Left lung (tissue), 10 donors: ENCODE results near the gene SLC6A17. TPM values are rescaled to one million over a fixed set of nuclear protein-coding genes. Genes with fewer than 3 reads are reported as not detected.

Experiments used
- ATAC-seq: fragments of 200-7000 bp; cut with Tn5 transposase; one replicate; pipeline ENCODE4 v1.9.1; 2020; ENCODE audit warnings: moderate library complexity
- DNase-seq, 4 donors: peaks; one replicate each; pipeline ENCODE4 v3.0.0-alpha.2; 2013 to 2020
- H3K27ac ChIP-seq, 2 donors: fragments of 200-600 bp; sonication (generic) in 1 of 2; one replicate each; pipeline versions ENCODE4 v1.5.0 to v1.8.0; 2020 to 2021
- H3K27me3 ChIP-seq, 2 donors: fragments of 200-600 bp; sonication (generic) in 1 of 2; one replicate each; pipeline versions ENCODE4 v1.5.0 to v1.8.0; 2020 to 2021
- H3K36me3 ChIP-seq, 2 donors: fragments of 200-600 bp; sonication (generic) in 1 of 2; one replicate each; pipeline versions ENCODE4 v1.5.0 to v1.8.0; 2020 to 2021
- H3K4me1 ChIP-seq, 2 donors: fragments of 200-600 bp; one replicate each; pipeline ENCODE4 v1.8.0; 2021
- H3K4me3 ChIP-seq, 2 donors: fragments of 200-600 bp; sonication (generic) in 1 of 2; one replicate each; pipeline versions ENCODE4 v1.5.0 to v1.8.0; 2020 to 2021; ENCODE audit warnings: mild to moderate bottlenecking in 1 of 2
- H3K9me3 ChIP-seq, 2 donors: fragments of 200-600 bp; sonication (generic) in 1 of 2; one replicate each; pipeline versions ENCODE4 v1.5.0 to v1.8.0; 2020 to 2021
- intact Hi-C, 2 donors: fragments of 100-400 bp; cut with DNase I; formaldehyde crosslinking; loops; one replicate each; pipeline versions ENCODE4 v1.11.2 to v1.14.2; 2022
- polyA plus RNA-seq, 6 donors: library from polyadenylated mRNA; unstranded; fragments of 120-200 nt; gene quantifications; one replicate each; pipeline ENCODE4 v1.2.1, GENCODE V29; 2013; ENCODE audit not compliant: insufficient read length in 6 of 6
- total RNA-seq, 2 donors: library from RNA; stranded (reverse); fragmentation: NEBNext Ultra II Directional; extraction: Animal tissue kit (Norgen Biotek cat#: 25700); gene quantifications; one replicate each; pipeline ENCODE4 v1.2.1, GENCODE V29; 2021
- TF ChIP-seq, protein P1 (sequence below), 2 donors: fragments of 200-600 bp; sonication (generic) in 1 of 2; IDR thresholded peaks; one replicate each; pipeline versions ENCODE4 v1.5.0 to v1.8.0; 2021; ENCODE audit warnings: antibody characterized with exemption in 2 of 2
- donor health status: DM: no; HTN: yes; CAD: no.
- donor health status: DM: no; HTN: no; CAD: no.

Gene SLC6A17
- total and polyA plus RNA-seq, 8 donors, result 0.03 to 0.13 (median 0.04) TPM; not detected in 1

DNA sequence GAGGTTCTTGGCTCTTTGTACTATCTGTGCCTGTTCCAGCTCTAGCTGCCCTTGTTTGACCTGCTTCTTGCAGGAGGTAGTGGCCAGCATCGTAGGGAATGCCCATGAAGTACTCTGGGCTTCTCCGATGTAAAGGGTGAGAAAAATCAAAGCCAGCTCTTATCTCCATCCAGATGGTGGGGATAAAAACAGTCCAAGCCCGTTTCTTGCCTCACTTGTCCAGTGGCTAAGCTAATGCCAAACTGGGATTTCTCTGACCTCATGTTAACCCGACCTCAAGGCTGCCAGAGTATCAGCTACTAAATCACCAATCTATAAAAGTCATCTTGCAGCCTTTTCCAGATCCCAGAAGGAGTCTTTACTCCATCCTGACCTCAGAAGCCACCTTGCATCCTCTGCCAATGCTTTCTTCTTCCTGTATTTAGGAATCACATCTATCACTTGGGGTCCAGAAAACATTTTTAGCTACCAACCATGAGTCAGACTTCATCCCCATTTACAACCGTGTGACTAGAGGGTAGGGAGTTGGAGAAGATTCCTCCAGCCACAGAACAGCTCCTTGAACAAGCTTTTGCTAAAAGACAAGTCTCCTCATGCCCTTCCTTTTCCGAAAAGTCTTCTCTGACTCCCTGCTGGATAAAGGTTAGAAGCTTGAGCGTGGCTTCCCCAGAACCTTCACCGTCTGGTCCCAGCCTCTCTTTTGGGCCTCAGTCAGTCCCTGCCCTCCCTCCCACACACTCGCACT, 95.8 kb downstream of the SLC6A17 start:
- ATAC-seq, result no peak
- Histone ChIP-seq H3K4me3 (no peak overlapping the region), H3K27me3 (no peaks in the 10 kb centered on the region), H3K4me1 (peaks cover 0 to 9% of the 10 kb centered on the region in 2 donors), H3K27ac (no peak overlapping the region), H3K9me3 (no peaks in the 10 kb centered on the region), H3K36me3 (no peaks in the 10 kb centered on the region)
- intact Hi-C loops, result no loop called here
- DNase-seq, result no peak
- TF ChIP-seq, protein P1, sequence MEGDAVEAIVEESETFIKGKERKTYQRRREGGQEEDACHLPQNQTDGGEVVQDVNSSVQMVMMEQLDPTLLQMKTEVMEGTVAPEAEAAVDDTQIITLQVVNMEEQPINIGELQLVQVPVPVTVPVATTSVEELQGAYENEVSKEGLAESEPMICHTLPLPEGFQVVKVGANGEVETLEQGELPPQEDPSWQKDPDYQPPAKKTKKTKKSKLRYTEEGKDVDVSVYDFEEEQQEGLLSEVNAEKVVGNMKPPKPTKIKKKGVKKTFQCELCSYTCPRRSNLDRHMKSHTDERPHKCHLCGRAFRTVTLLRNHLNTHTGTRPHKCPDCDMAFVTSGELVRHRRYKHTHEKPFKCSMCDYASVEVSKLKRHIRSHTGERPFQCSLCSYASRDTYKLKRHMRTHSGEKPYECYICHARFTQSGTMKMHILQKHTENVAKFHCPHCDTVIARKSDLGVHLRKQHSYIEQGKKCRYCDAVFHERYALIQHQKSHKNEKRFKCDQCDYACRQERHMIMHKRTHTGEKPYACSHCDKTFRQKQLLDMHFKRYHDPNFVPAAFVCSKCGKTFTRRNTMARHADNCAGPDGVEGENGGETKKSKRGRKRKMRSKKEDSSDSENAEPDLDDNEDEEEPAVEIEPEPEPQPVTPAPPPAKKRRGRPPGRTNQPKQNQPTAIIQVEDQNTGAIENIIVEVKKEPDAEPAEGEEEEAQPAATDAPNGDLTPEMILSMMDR (IDR thresholded peaks at IDR 0.05), result no peak

DNA sequence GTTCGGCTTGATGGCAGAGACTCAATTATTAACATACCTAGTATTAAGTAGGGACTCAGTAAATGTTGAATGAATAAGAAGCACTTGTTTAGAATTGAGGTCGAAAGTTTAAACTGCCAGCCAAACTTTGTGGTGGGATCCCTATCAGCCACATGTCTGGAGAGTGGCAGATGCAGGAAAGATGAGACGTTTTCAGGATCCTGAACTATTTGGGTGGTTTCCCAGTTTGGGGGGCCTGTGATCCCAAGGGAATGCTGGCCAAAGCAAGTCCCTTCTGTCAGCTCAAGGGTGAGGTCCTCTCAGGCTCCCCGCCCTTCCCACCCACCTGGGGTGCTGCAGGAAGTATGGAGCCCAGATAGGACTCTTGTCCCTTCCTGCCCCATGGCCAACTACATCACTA, 98.5 kb downstream of the SLC6A17 start:
- TF ChIP-seq, protein P1 (IDR thresholded peaks at IDR 0.05), result no peak
- ATAC-seq, result no peak
- no peak overlapping the region for H3K4me3 ChIP-seq
- H3K36me3 ChIP-seq, result no peaks in the 10 kb centered on the region
- intact Hi-C loops, result no loop called here
- peaks cover 0 to 2% of the 10 kb centered on the region in 2 donors for H3K4me1 ChIP-seq
- DNase-seq, result no peak
- H3K27ac ChIP-seq, result no peak overlapping the region
- H3K27me3 ChIP-seq, result no peaks in the 10 kb centered on the region
- no peaks in the 10 kb centered on the region for H3K9me3 ChIP-seq

DNA sequence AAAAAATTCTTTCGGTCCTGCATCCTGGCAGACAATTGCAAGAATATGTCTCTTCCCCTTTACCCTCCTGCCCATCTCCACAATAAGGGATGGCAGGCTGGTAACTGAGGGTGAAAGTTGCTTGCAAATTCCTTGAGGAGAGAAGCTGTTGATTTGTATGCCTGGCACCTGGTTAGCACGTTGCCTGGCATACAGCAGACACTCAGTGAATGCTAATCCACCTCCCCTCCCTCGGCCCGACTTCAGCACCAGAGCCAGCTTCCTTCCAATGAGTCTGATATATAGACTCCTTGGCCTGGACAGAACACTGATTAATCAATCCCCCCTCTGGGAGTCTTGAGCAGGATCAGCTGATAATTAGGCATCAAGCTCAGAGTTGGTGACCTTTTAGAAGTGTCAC, 99.0 kb downstream of the SLC6A17 start:
- TF ChIP-seq, protein P1 (IDR thresholded peaks at IDR 0.05), result no peak
- H3K4me1 ChIP-seq, result no peaks in the 10 kb centered on the region
- DNase-seq (no peak), ATAC-seq (no peak)
- H3K4me3 ChIP-seq, result no peak overlapping the region
- no peaks in the 10 kb centered on the region for H3K27me3 ChIP-seq
- intact Hi-C loops, result no loop called here
- no peaks in the 10 kb centered on the region for H3K9me3 ChIP-seq
- no peaks in the 10 kb centered on the region for H3K36me3 ChIP-seq
- no peak overlapping the region for H3K27ac ChIP-seq

DNA sequence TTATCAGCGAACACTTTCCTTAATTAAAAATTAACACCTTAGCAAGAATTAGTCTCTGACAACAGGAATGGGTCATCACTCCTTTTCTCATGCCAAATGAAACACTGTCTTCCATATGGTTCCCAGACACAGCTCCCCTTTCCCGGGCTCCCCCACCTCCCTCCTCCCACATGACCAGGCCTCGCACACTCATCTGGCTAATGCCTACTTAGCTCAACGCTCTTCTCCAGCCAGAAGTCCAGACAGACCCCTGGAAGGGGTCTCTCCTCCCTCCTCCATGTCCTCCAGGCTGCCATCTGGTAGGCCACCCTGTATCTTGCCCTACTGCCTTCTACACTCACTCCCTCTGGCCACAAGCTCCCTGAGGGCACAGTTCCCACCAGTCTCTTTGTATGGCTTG, 99.7 kb downstream of the SLC6A17 start:
- no peaks in the 10 kb centered on the region for H3K4me1 ChIP-seq
- H3K36me3 ChIP-seq, result no peaks in the 10 kb centered on the region
- DNase-seq (no peak), ATAC-seq (no peak)
- H3K9me3 ChIP-seq, result no peaks in the 10 kb centered on the region
- H3K27ac ChIP-seq, result no peak overlapping the region
- no peak overlapping the region for H3K4me3 ChIP-seq
- intact Hi-C loops, result no loop called here
- no peaks in the 10 kb centered on the region for H3K27me3 ChIP-seq
- TF ChIP-seq, protein P1 (IDR thresholded peaks at IDR 0.05), result no peak

DNA sequence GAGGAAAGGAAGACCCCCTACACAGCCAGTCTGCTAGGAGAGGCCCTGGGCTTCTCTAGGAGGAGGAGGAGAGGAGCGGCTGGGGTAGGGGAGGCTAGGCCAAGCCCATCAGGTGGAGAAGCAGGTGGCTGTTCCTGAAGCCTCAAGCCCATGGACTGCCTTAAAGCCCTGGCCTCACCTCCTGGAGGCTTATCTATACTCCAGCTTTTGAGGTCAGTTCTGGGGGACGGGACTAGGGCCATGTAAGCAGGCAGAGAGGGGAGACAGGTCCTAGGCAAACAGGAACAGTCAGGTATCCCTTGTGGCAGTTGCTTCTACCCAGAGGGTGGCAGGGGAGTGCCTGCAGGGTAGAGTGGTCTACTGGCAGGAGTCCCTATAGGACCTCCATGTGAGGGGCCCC, 100.5 kb downstream of the SLC6A17 start:
- intact Hi-C loops, result no loop called here
- TF ChIP-seq, protein P1 (IDR thresholded peaks at IDR 0.05), result no peak
- ATAC-seq, result no peak
- no peaks in the 10 kb centered on the region for H3K9me3 ChIP-seq
- H3K27me3 ChIP-seq, result no peaks in the 10 kb centered on the region
- H3K4me3 ChIP-seq, result no peak overlapping the region
- no peak overlapping the region for H3K27ac ChIP-seq
- no peaks in the 10 kb centered on the region for H3K4me1 ChIP-seq
- no peaks in the 10 kb centered on the region for H3K36me3 ChIP-seq
- DNase-seq, result no peak

Other genes starting within 250 kb of the SLC6A17 start
- 10 to 100 TPM; 45.7 to 68.0 TPM for gene CSF1, start 239.6 kb upstream of the SLC6A17 start, total RNA-seq
- gene CSF1, start 239.6 kb upstream of the SLC6A17 start, polyA plus RNA-seq, result 10 to 100 TPM in 2 of 6 donors, 1 to 10 TPM in 4; 6.9 to 12.8 (median 9.1) TPM
- 100 to 1,000 TPM in 1 of 2 donors, 10 to 100 TPM in 1; 79.3 to 116 TPM for gene AHCYL1, start 165.7 kb upstream of the SLC6A17 start, total RNA-seq
- 10 to 100 TPM; 73.3 to 92.6 (median 83.9) TPM for gene AHCYL1, start 165.7 kb upstream of the SLC6A17 start, polyA plus RNA-seq
- gene STRIP1, start 115.9 kb upstream of the SLC6A17 start, total RNA-seq, result 10 to 100 TPM; 32.7 to 33.9 TPM
- gene STRIP1, start 115.9 kb upstream of the SLC6A17 start, polyA plus RNA-seq, result 10 to 100 TPM; 50.5 to 59.7 (median 53.1) TPM
- not detected for gene ALX3, start 79.8 kb upstream of the SLC6A17 start, total RNA-seq
- not detected for gene ALX3, start 79.8 kb upstream of the SLC6A17 start, polyA plus RNA-seq
- gene UBL4B, start 38.1 kb upstream of the SLC6A17 start, total RNA-seq, result not detected
- not detected for gene UBL4B, start 38.1 kb upstream of the SLC6A17 start, polyA plus RNA-seq
- gene KCNC4, start 59.8 kb downstream of the SLC6A17 start, total RNA-seq, result 1 to 10 TPM; 7.7 to 9.4 TPM
- gene KCNC4, start 59.8 kb downstream of the SLC6A17 start, polyA plus RNA-seq, result 10 to 100 TPM in 4 of 6 donors, 1 to 10 TPM in 2; 8.5 to 16.3 (median 11.3) TPM
- gene RBM15, start 188.9 kb downstream of the SLC6A17 start, total RNA-seq, result 10 to 100 TPM; 20.6 to 24.3 TPM
- 10 to 100 TPM; 10.9 to 13.5 (median 12.7) TPM for gene RBM15, start 188.9 kb downstream of the SLC6A17 start, polyA plus RNA-seq
- gene SLC16A4, start 240.5 kb downstream of the SLC6A17 start, total RNA-seq, result 10 to 100 TPM; 12.0 to 40.5 TPM
- 1 to 10 TPM; 6.1 to 8.2 (median 7.5) TPM for gene SLC16A4, start 240.5 kb downstream of the SLC6A17 start, polyA plus RNA-seq